HepG2 (cell line): ENCODE measurements around the gene DPEP2NB. TPM values are rescaled to one million over a fixed set of nuclear protein-coding genes. Genes with fewer than 3 reads are reported as not detected.
A peak's percentile ranks its signal among the peaks of the same experiment; 100 is the strongest.

ENCODE experiments used
- ERF ChIP-seq: IDR thresholded peaks from 2 replicates; pipeline ENCODE4 v1.6.1; 2018; ENCODE audit warnings: missing biosample characterization, missing genetic modification reagents
- FOSL2 ChIP-seq: sonication (generic); formaldehyde crosslinking; IDR thresholded peaks from 2 replicates; pipeline ENCODE4 v1.4.0; 2020; ENCODE audit warnings: missing genetic modification reagents
- HIC2 ChIP-seq: sonication (generic); formaldehyde crosslinking; IDR thresholded peaks from 2 replicates; pipeline ENCODE4 v1.9.0; 2022; ENCODE audit warnings: low read depth, missing genetic modification reagents
- LRRFIP1 ChIP-seq: sonication (generic); formaldehyde crosslinking; conservative IDR thresholded peaks from 2 replicates; pipeline ENCODE4 v1.4.0; 2020; ENCODE audit warnings: missing genetic modification reagents
- MIXL1 ChIP-seq: IDR thresholded peaks from 2 replicates; pipeline ENCODE4 v1.6.1; 2016
- RAD51 ChIP-seq: fragments of 450-650 bp; IDR thresholded peaks from 2 replicates; pipeline ENCODE4 v1.6.1; 2016; ENCODE audit warnings: borderline replicate concordance
- SP140L ChIP-seq: sonication (generic); formaldehyde crosslinking; IDR thresholded peaks from 2 replicates; pipeline ENCODE4 v1.4.0; 2020; ENCODE audit warnings: missing genetic modification reagents, borderline replicate concordance
- TFDP2 ChIP-seq: sonication (generic); formaldehyde crosslinking; IDR thresholded peaks from 2 replicates; pipeline ENCODE4 v1.4.0; 2020; ENCODE audit warnings: missing genetic modification reagents
- TIGD3 ChIP-seq: sonication (generic); formaldehyde crosslinking; IDR thresholded peaks from 2 replicates; pipeline ENCODE4 v1.5.1; 2020; ENCODE audit warnings: mild to moderate bottlenecking, missing genetic modification reagents, borderline replicate concordance
- TOE1 ChIP-seq: sonication (generic); formaldehyde crosslinking; IDR thresholded peaks from 2 replicates; pipeline ENCODE4 v1.4.0; 2020; ENCODE audit warnings: mild to moderate bottlenecking, missing genetic modification reagents
- UBTF ChIP-seq: sonication (generic); formaldehyde crosslinking; IDR thresholded peaks from 2 replicates; pipeline ENCODE4 v1.4.0; 2020; ENCODE audit warnings: mild to moderate bottlenecking, missing genetic modification reagents
- ZBTB7B ChIP-seq: sonication (generic); formaldehyde crosslinking; IDR thresholded peaks from 2 replicates; pipeline ENCODE4 v1.4.0; 2020; ENCODE audit warnings: missing genetic modification reagents
- ZNF547 ChIP-seq: sonication (generic); formaldehyde crosslinking; IDR thresholded peaks from 2 replicates; pipeline ENCODE4 v1.5.1; 2020; ENCODE audit warnings: mild to moderate bottlenecking, missing genetic modification reagents
- ZNF589 ChIP-seq: sonication (generic); formaldehyde crosslinking; conservative IDR thresholded peaks from 2 replicates; pipeline ENCODE4 v1.8.0; 2022; ENCODE audit warnings: mild to moderate bottlenecking, moderate library complexity, missing genetic modification reagents
- ZNF724P ChIP-seq: sonication (generic); formaldehyde crosslinking; IDR thresholded peaks from 2 replicates; pipeline ENCODE4 v1.8.0; 2022; ENCODE audit warnings: missing genetic modification reagents, borderline replicate concordance
- ZNF747 ChIP-seq: sonication (generic); formaldehyde crosslinking; IDR thresholded peaks from 2 replicates; pipeline ENCODE4 v1.8.1; 2023; ENCODE audit warnings: missing genetic modification reagents, mild to moderate bottlenecking, borderline replicate concordance
- polyA plus RNA-seq, 8 experiments: library from polyadenylated mRNA; depleted of rRNA in 3 of 8; stranded (reverse) in 7 of 8; unstranded in 1 of 8; fragments of >200 nt; fragmentation: Illumina TruSeq in 4 of 8; extraction: Trizol in 4 of 8; gene quantifications; 2 replicates each; pipeline versions ENCODE4 v1.2.1 to v1.2.3, GENCODE V29; 2011 to 2016; ENCODE audit warnings: low read depth in 4 of 8, missing spikeins in 1 of 8, mixed read lengths in 1 of 8; ENCODE audit not compliant: insufficient read depth in 1 of 8
- total RNA-seq, 5 experiments: library from RNA; depleted of rRNA; stranded (reverse); fragments of >200 nt; fragmentation: Illumina TruSeq; extraction: Trizol; gene quantifications; 2 replicates each; pipeline ENCODE4 v1.2.3, GENCODE V29; 2016; ENCODE audit warnings: low read depth in 1 of 5
- TF ChIP-seq, protein P1 (sequence below): sonication (generic); formaldehyde crosslinking; IDR thresholded peaks from 2 replicates; pipeline ENCODE4 v1.4.0; 2020; ENCODE audit warnings: mild to moderate bottlenecking, missing genetic modification reagents
- TF ChIP-seq, protein P2 (sequence below): IDR thresholded peaks from 2 replicates; pipeline ENCODE4 v1.6.1; 2016; ENCODE audit warnings: missing biosample characterization, missing genetic modification reagents, low read depth

Gene DPEP2NB
- total and polyA plus RNA-seq, 2 of the 13 experiments (the other 11 are each of a cell fraction or from before 2014, with no cell fraction given), result not detected

- TF ChIP-seq HIC2 (CRISPR knock-in tag) (peak; percentile 26; the same call in 1 of the 2 replicates), ZNF547 (CRISPR knock-in tag) (no peak), MIXL1 (no peak), SP140L (CRISPR knock-in tag) (no peak), FOSL2 (no peak), ZNF589 (CRISPR knock-in tag) (no peak), ZBTB7B (CRISPR knock-in tag) (0 out of 2 replicates have a peak, but pooled peaks have one; percentile 29), ERF (CRISPR knock-in tag) (peak; percentile 33; the same call in 1 of the 2 replicates), ZNF747 (peak; percentile 61; the same call in 1 of the 2 replicates), TOE1 (no peak), TIGD3 (CRISPR knock-in tag) (peak; percentile 67; the same call in 1 of the 2 replicates), LRRFIP1 (CRISPR knock-in tag) (no peak), TFDP2 (CRISPR knock-in tag) (0 out of 2 replicates have a peak, but pooled peaks have one; percentile 24), RAD51 (no peak), UBTF (CRISPR knock-in tag) (no peak; the same call in none of the 2 replicates), ZNF724P (CRISPR knock-in tag) (no peak; the same call in 1 of the 2 replicates)
- TF ChIP-seq, protein P1, sequence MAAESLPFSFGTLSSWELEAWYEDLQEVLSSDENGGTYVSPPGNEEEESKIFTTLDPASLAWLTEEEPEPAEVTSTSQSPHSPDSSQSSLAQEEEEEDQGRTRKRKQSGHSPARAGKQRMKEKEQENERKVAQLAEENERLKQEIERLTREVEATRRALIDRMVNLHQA, result no peak
- TF ChIP-seq, protein P2, sequence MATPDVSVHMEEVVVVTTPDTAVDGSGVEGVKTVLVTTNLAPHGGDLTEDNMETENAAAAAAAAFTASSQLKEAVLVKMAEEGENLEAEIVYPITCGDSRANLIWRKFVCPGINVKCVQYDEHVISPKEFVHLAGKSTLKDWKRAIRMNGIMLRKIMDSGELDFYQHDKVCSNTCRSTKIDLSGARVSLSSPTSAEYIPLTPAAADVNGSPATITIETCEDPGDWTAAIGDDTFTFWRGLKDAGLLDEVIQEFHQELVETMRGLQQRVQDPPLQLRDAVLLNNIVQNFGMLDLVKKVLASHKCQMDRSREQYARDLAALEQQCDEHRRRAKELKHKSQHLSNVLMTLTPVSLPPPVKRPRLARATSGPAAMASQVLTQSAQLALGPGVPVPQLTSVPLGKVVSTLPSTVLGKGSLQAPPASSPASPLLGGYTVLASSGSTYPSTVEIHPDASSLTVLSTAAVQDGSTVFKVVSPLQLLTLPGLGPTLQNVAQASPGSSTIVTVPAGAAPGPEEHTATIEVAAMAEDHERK (CRISPR knock-in tag), result no peak
Measured at GRCh38 chr16:67966549-67967182, 49.0 kb downstream of the DPEP2NB start (continued).
